SU-DHL-6 (cell line): ENCODE data around the gene LGALS16.
"Not testable (repeated sequence)": the region's sequence is repeated elsewhere in the genome, so short reads cannot be mapped to it uniquely, and the experiment has no call there.

Experiments
- H2AFZ ChIP-seq: fragments of 200-600 bp; sonication (generic); 2 replicates; pipeline ENCODE4 v1.6.1; 2014; ENCODE audit warnings: low read depth, mild to moderate bottlenecking, moderate library complexity, mixed read lengths, antibody characterized with exemption, low read length; ENCODE audit not compliant: severe bottlenecking
- H3F3A ChIP-seq: fragments of 200-600 bp; shearing (Covaris generic); 2 replicates; pipeline ENCODE4 v1.6.0; 2016; ENCODE audit warnings: antibody characterized with exemption, mild to moderate bottlenecking; ENCODE audit not compliant: insufficient read depth
- H3K27ac ChIP-seq: fragments of 200-600 bp; sonication (generic); 2 replicates; pipeline ENCODE4 v1.5.1; 2016; ENCODE audit warnings: low read depth, mild to moderate bottlenecking, low read length, moderate library complexity, mixed read lengths
- H3K27me3 ChIP-seq: fragments of 200-600 bp; sonication (generic), shearing (Covaris generic); 2 replicates; pipeline ENCODE4 v1.6.0; 2014; ENCODE audit warnings: mild to moderate bottlenecking, low read length
- H3K36me3 ChIP-seq: fragments of 200-600 bp; sonication (generic); 2 replicates; pipeline ENCODE4 v1.6.1; 2014; ENCODE audit warnings: mild to moderate bottlenecking, low read length, mixed read lengths
- H3K4me2 ChIP-seq: fragments of 300-600, 200-600 bp; shearing (Covaris generic), sonication (generic); 2 replicates; pipeline ENCODE4 v1.6.0; 2014; ENCODE audit warnings: low read length, low read depth, mild to moderate bottlenecking; ENCODE audit not compliant: poor library complexity, severe bottlenecking
- H3K4me3 ChIP-seq: fragments of 200-600 bp; sonication (generic); 2 replicates; pipeline ENCODE4 v1.5.1; 2014; ENCODE audit warnings: antibody characterized with exemption, low read length, mild to moderate bottlenecking, mixed read lengths; ENCODE audit not compliant: insufficient read depth, poor library complexity, severe bottlenecking
- H3K79me2 ChIP-seq: fragments of 200-600 bp; sonication (generic); 2 replicates; pipeline ENCODE4 v1.6.1; 2014; ENCODE audit warnings: mild to moderate bottlenecking, low read length, moderate library complexity; ENCODE audit not compliant: insufficient read depth
- H3K9ac ChIP-seq: fragments of 200-600 bp; sonication (generic); 2 replicates; pipeline ENCODE4 v1.7.0; 2014; ENCODE audit warnings: mild to moderate bottlenecking, low read length
- H3K9me2 ChIP-seq: fragments of 200-600 bp; sonication (generic); replicated peaks from 2 replicates; pipeline ENCODE4 v1.6.1; 2014; ENCODE audit warnings: low read length; ENCODE audit not compliant: insufficient read depth
- H3K9me3 ChIP-seq: fragments of 200-600 bp; sonication (generic); 2 replicates; pipeline ENCODE4 v1.6.1; 2014; ENCODE audit warnings: low read length, mixed read lengths; ENCODE audit not compliant: insufficient read depth
- H4K20me1 ChIP-seq: fragments of 200-600 bp; sonication (generic); 2 replicates; pipeline ENCODE4 v1.6.1; 2014; ENCODE audit warnings: low read depth, mild to moderate bottlenecking, antibody characterized with exemption, low read length, moderate library complexity, mixed read lengths
- EZH2phosphoT487 ChIP-seq: fragments of 200-600 bp; sonication (generic), shearing (Covaris generic); conservative IDR thresholded peaks from 2 replicates; pipeline ENCODE4 v1.6.1; 2018; ENCODE audit warnings: mild to moderate bottlenecking, antibody characterized with exemption, low read length, moderate library complexity, mixed read lengths
- TF ChIP-seq, protein P1 (sequence below): fragments of 200-600 bp; sonication (generic); IDR thresholded peaks from one replicate; pipeline ENCODE4 v1.5.1; 2017; ENCODE audit warnings: antibody characterized with exemption, mild to moderate bottlenecking, low read length, moderate library complexity; ENCODE audit not compliant: insufficient read depth, poor library complexity, severe bottlenecking

Gene LGALS16

GRCh38 chr19:39617745-39618144, 38.0 kb upstream of the LGALS16 start:
- Histone ChIP-seq H3K27ac (no peak overlapping the region), H3K9ac (no peak overlapping the region), H3K9me3 (peaks cover 4% of the 10 kb centered on the region; the same call in 1 of the 2 replicates), H3F3A (no peaks in the 10 kb centered on the region), H3K4me3 (no peak overlapping the region), H3K79me2 (no peaks in the 10 kb centered on the region), H3K27me3 (no peaks in the 10 kb centered on the region), H3K4me2 (no peak overlapping the region), H3K9me2 (no peaks in the 10 kb centered on the region), H2AFZ (no peak overlapping the region), H3K36me3 (no peaks in the 10 kb centered on the region), H4K20me1 (no peaks in the 10 kb centered on the region)
- no peak for TF ChIP-seq EZH2phosphoT487
- TF ChIP-seq, protein P1, sequence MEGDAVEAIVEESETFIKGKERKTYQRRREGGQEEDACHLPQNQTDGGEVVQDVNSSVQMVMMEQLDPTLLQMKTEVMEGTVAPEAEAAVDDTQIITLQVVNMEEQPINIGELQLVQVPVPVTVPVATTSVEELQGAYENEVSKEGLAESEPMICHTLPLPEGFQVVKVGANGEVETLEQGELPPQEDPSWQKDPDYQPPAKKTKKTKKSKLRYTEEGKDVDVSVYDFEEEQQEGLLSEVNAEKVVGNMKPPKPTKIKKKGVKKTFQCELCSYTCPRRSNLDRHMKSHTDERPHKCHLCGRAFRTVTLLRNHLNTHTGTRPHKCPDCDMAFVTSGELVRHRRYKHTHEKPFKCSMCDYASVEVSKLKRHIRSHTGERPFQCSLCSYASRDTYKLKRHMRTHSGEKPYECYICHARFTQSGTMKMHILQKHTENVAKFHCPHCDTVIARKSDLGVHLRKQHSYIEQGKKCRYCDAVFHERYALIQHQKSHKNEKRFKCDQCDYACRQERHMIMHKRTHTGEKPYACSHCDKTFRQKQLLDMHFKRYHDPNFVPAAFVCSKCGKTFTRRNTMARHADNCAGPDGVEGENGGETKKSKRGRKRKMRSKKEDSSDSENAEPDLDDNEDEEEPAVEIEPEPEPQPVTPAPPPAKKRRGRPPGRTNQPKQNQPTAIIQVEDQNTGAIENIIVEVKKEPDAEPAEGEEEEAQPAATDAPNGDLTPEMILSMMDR: no peak

DNA sequence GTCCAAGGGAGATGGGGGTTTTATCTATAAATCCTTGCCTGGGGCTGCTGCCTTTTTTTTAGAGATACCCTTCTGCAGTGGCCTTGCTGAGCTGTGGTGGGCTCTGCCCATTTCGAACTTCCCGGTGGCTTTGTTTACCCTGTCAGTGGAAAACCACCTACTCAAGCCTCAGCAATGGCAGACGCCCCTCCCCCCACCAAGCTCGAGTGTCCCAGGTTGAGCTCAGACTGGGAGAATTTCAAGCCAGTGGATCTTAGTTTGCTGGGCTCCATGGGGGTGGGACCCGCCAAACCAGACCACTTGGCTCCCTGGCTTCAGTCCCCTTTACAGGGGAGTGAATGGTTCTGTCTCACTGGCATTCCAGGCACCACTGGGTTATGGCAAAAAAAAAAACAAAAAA, 31.8 kb upstream of the LGALS16 start:
- Histone ChIP-seq H3K9me2 (no peaks in the 10 kb centered on the region), H3F3A (no peaks in the 10 kb centered on the region), H3K79me2 (no peaks in the 10 kb centered on the region), H3K9me3 (no peaks in the 10 kb centered on the region), H3K36me3 (no peaks in the 10 kb centered on the region), H4K20me1 (no peaks in the 10 kb centered on the region), H3K4me2 (no peak overlapping the region), H3K9ac (no peak overlapping the region), H3K27me3 (no peaks in the 10 kb centered on the region), H3K27ac (no peak overlapping the region), H2AFZ (no peak overlapping the region), H3K4me3 (no peak overlapping the region)
- TF ChIP-seq, protein P1: no peak
- TF ChIP-seq EZH2phosphoT487: no peak

DNA sequence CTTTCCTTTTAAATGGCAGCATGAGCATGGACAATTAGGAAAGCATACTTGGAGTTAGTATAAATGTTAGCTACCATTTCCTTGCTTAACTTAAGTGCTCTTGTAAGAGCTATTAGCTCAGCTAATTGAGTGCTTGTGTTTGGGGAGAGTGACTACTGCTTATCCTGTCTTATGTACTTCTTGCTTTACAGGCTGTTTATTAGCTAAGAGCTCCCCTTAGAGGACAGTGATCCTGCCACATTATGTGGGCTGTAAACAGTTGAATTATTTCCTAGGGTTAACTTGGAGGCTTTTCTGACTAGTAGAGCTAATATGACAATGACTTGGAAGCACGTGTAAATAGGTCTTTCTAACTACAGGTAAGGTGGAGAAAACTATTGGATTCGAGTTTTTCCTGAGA, 28.1 kb upstream of the LGALS16 start:
- H3K9ac ChIP-seq, H3K9me2 ChIP-seq, H3K4me3 ChIP-seq, H3F3A ChIP-seq, H2AFZ ChIP-seq, H4K20me1 ChIP-seq, H3K27me3 ChIP-seq, H3K79me2 ChIP-seq, H3K36me3 ChIP-seq, H3K4me2 ChIP-seq, H3K27ac ChIP-seq, H3K9me3 ChIP-seq: not testable (repeated sequence)

DNA sequence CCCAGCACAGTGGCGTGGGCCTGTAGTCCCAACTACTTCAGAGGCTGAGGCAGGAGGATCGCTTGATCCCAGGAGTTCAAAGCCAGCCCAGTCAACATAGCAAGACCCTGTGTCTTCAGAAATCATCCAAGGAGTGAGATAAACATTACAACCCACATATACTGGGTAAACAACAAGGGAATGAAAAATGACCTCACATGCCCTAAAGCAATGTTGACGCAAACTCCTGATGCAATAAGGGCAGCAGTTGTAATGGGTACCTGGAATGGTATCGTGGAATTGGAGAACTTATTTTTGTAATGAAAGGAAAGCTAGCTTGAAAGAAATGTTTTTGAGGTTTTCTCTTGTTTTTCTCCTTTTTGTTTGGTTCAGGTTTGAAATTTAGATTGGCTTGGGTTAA, 24.5 kb upstream of the LGALS16 start:
- no peaks in the 10 kb centered on the region for H3K9me3 ChIP-seq
- no peak overlapping the region for H2AFZ ChIP-seq
- no peak overlapping the region for H3K9ac ChIP-seq
- TF ChIP-seq, protein P1: no peak
- no peak for TF ChIP-seq EZH2phosphoT487
- H4K20me1 ChIP-seq: no peaks in the 10 kb centered on the region
- no peak overlapping the region for H3K27ac ChIP-seq
- H3K4me2 ChIP-seq: no peak overlapping the region
- H3K27me3 ChIP-seq: no peaks in the 10 kb centered on the region
- H3K4me3 ChIP-seq: no peak overlapping the region
- no peaks in the 10 kb centered on the region for H3K9me2 ChIP-seq
- H3F3A ChIP-seq: no peaks in the 10 kb centered on the region
- H3K79me2 ChIP-seq: no peaks in the 10 kb centered on the region
- no peaks in the 10 kb centered on the region for H3K36me3 ChIP-seq
